ENCODE data around the gene UCP2. TPM values are rescaled to one million over a fixed set of nuclear protein-coding genes. Genes with fewer than 3 reads are reported as not detected.

UCP2 gene
- total and polyA plus RNA-seq, 8 donors = 15.2 to 111 (median 45.6) TPM

- Histone ChIP-seq H3K9me3 (no peaks in the 10 kb centered on the region), H3K27ac (no peak overlapping the region), H3K4me3 (no peak overlapping the region), H3K36me3 (peaks cover 12 to 34% (median 23%) of the 10 kb centered on the region in 4 donors), H3K4me1 (peaks cover 0 to 12% (median 6%) of the 10 kb centered on the region in 4 donors), H3K27me3 (no peaks in the 10 kb centered on the region)
- TF ChIP-seq EP300 (IDR thresholded peaks at IDR 0.05) = no peak
- no peak for TF ChIP-seq POLR2AphosphoS5 (IDR thresholded peaks at IDR 0.05)
- no peak for TF ChIP-seq CTCF (IDR thresholded peaks at IDR 0.05)
- no peak for TF ChIP-seq POLR2A (IDR thresholded peaks at IDR 0.05)
- no peak for DNase-seq
- intact Hi-C loops (cut with DNase I; ENCODE audit: low total_unique reads) = no loop called here
- WGBS, 5 donors = 93 to 97% (median 94%) methylated on average over 4 of the region's 4 CpGs
These were observed 20.2 kb upstream of the UCP2 start for GRCh38 chr11:74002832-74003231.

- intact Hi-C loops (cut with DNase I; ENCODE audit: low total_unique reads) = no loop called here
- H3K4me3 ChIP-seq = no peak overlapping the region
- 68 to 87% (median 76%) methylated on average over 7 of the region's 7 CpGs for WGBS, 5 donors
- TF ChIP-seq CTCF (IDR thresholded peaks at IDR 0.05) = no peak
- TF ChIP-seq POLR2A (IDR thresholded peaks at IDR 0.05) = no peak
- H3K36me3 ChIP-seq = peaks cover 12 to 34% (median 23%) of the 10 kb centered on the region in 4 donors
- no peak for DNase-seq
- H3K4me1 ChIP-seq = peaks cover 0 to 12% (median 6%) of the 10 kb centered on the region in 4 donors
- no peaks in the 10 kb centered on the region for H3K9me3 ChIP-seq
- H3K27me3 ChIP-seq = no peaks in the 10 kb centered on the region
- no peak overlapping the region for H3K27ac ChIP-seq
These were observed 19.2 kb upstream of the UCP2 start for GRCh38 chr11:74001822-74002286.

GRCh38 chr11:74000307-74001133, 17.9 kb upstream of the UCP2 start:
- WGBS, 5 donors = 85 to 94% (median 91%) methylated on average over 14 of the region's 14 CpGs
- Histone ChIP-seq H3K27me3 (no peaks in the 10 kb centered on the region), H3K9me3 (no peaks in the 10 kb centered on the region), H3K4me1 (peaks cover 0 to 9% (median 4%) of the 10 kb centered on the region in 4 donors), H3K4me3 (no peak overlapping the region), H3K36me3 (peaks cover 12 to 34% (median 23%) of the 10 kb centered on the region in 4 donors), H3K27ac (no peak overlapping the region)
- no peak for DNase-seq
- intact Hi-C loops (cut with DNase I; ENCODE audit: low total_unique reads) = no loop called here
- no peak for TF ChIP-seq POLR2AphosphoS5 (IDR thresholded peaks at IDR 0.05)
- TF ChIP-seq EP300 (IDR thresholded peaks at IDR 0.05) = no peak
- no peak for TF ChIP-seq CTCF (IDR thresholded peaks at IDR 0.05)
- TF ChIP-seq POLR2A (IDR thresholded peaks at IDR 0.05) = no peak

- Histone ChIP-seq H3K27me3 (no peaks in the 10 kb centered on the region), H3K4me1 (peaks cover 0 to 4% (median under 1%) of the 10 kb centered on the region in 4 donors), H3K27ac (no peak overlapping the region), H3K36me3 (peaks cover 12 to 34% (median 23%) of the 10 kb centered on the region in 4 donors), H3K9me3 (no peaks in the 10 kb centered on the region), H3K4me3 (no peak overlapping the region)
- intact Hi-C loops (cut with DNase I; ENCODE audit: low total_unique reads) = no loop called here
- no peak for DNase-seq
- WGBS, 5 donors = 80 to 86% (median 82%) methylated on average over 8 of the region's 8 CpGs
- TF ChIP-seq POLR2A (IDR thresholded peaks at IDR 0.05) (no peak), CTCF (IDR thresholded peaks at IDR 0.05) (no peak), EP300 (IDR thresholded peaks at IDR 0.05) (no peak), POLR2AphosphoS5 (IDR thresholded peaks at IDR 0.05) (no peak)
These were observed 17.1 kb upstream of the UCP2 start for GRCh38 chr11:73999581-74000306.
